ENCODE data around the gene ULK3. TPM values are rescaled to one million over a fixed set of nuclear protein-coding genes. Genes with fewer than 3 reads are reported as not detected.
A peak's percentile ranks its signal among the peaks of the same experiment; 100 is the strongest.

Gene ULK3
- polyA plus RNA-seq, 2 of the 4 experiments (the other 2 are of a cell fraction): 28.1 to 48.9 TPM

DNA sequence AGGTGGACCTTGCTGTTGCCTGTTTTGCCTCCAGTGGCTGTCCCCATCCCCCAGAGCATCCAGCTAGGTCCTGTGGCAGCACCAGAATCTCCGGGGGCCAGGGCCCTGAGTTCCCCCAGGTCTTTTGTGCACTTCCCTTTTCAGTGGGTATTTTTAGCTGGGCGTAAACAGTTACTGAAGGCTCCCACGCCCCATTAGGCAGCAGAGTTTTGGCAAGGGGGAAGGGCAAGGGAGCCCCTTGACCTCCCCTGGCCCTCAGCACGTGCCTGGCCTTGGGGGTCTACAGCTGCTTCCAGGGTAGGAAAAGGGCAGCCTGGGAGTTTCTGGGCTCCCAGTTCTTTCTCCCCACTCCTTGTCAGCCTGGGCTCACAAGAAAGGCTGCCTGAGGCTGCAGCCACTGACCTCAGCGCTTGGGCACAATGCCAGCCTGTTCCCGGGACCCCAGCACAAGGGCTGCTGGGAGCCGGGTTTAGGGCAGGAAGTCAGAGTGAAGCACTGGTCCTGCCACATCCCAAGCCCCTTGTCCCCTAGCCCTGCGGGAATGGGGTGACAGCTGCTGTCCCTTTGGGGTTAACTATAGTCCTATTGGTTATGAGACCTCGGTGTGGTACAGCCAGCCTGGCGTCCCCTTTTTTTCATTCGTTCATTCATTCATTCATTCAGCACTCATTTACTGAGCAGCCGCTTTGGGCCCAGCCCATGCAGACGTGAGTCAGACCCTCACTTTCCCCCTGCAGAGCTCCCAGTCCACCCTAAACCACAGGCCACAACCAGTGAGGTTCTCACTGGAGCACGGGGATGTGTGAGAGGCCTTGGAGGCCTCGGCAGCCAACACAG lies 52.7 kb downstream of the ULK3 start:
- POLR2A ChIA-PET: no interaction called here

DNA sequence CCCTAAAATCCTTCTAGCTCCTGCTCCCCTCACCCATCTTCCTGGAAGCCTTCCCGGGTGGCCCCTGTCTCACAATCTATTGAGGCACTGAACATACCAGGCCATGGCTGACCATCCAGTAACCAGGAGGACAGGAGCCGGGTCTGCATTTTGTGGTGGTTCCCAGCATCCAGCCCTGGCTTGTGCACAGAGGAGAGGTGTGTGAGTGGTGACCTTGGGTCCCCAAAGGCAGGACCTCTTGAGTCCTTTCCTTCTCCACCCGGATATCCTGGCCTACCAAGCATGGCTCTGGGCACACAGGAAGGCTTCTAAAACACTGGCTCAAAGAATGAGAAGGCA lies 53.2 kb downstream of the ULK3 start:
- ATAC-seq (no peak), FAIRE-seq (no peak), DNase-seq (ENCODE audit: low read depth in 1 of 2, low spot score in 1 of 2) (no peak)
- TF ChIP-seq HDAC2 (IDR thresholded peaks at IDR 0.05): no peak
- TF ChIP-seq RCOR1 (IDR thresholded peaks at IDR 0.05; ENCODE audit: low read depth, low read length): no peak
- TF ChIP-seq RNF2 (IDR thresholded peaks at IDR 0.05; ENCODE audit: borderline replicate concordance, low read depth): no peak
- no peak for TF ChIP-seq CTCF (IDR thresholded peaks at IDR 0.05)
- no peak for TF ChIP-seq HOXB5 (CRISPR knock-in tag; IDR thresholded peaks at IDR 0.05)
- TF ChIP-seq POLR2A (IDR thresholded peaks at IDR 0.05; ENCODE audit: low read length): no peak
- no peak for TF ChIP-seq RARB (CRISPR knock-in tag; IDR thresholded peaks at IDR 0.05)
- TF ChIP-seq NPAS2 (CRISPR knock-in tag; IDR thresholded peaks at IDR 0.05; ENCODE audit: borderline replicate concordance): no peak
- TF ChIP-seq RAD21 (conservative IDR thresholded peaks at IDR 0.05 in 1 of 2, IDR thresholded peaks at IDR 0.05 in 1 of 2): no peak
- Histone ChIP-seq H3K4me3 (no peak overlapping the region), H3K27ac (no peak overlapping the region; a peak in 2 of 6 replicates), H3K9me3 (no peaks in the 10 kb centered on the region), H3K4me2 (no peak overlapping the region), H3K4me1 (peaks cover 17% of the 10 kb centered on the region; the same call in 1 of the 3 replicates)
- ChIA-PET POLR2A (no interaction called here), CTCF (interaction anchor here (65.6 to 66.7 kb wide), 2 partner anchors 1 to 29 kb away, joined by 1908 read pairs; partner anchors contain the start of genes CPLX3, CSK, LMAN1L and ULK3)
- WGBS (ENCODE audit: missing lambda C conversion rate): 82% methylated on average over 3 of the region's 3 CpGs

More for the DNA sequence above, 52.7 kb downstream of the ULK3 start:
- Histone ChIP-seq H3K4me3 (no peak overlapping the region), H3K27ac (peak overlapping the region in 1 of 2 experiments; percentile 40; a peak in 2 of 6 replicates), H3K4me2 (no peak overlapping the region), H3K4me1 (peaks cover 17% of the 10 kb centered on the region; the same call in 1 of the 3 replicates), H3K9me3 (no peaks in the 10 kb centered on the region)
- 75% methylated on average over 15 of the region's 15 CpGs for WGBS (ENCODE audit: missing lambda C conversion rate)
- CTCF ChIA-PET: interaction anchor here (65.6 to 66.7 kb wide), 2 partner anchors 1 to 29 kb away, joined by 1908 read pairs; partner anchors contain the start of genes CPLX3, CSK, LMAN1L and ULK3
- DNase-seq (ENCODE audit: low read depth in 1 of 2, low spot score in 1 of 2) (no peak), FAIRE-seq (no peak), ATAC-seq (no peak)
- TF ChIP-seq POLR2AphosphoS2 (conservative IDR thresholded peaks at IDR 0.05; ENCODE audit: low read length): no peak
- no peak for TF ChIP-seq NR3C1 (IDR thresholded peaks at IDR 0.05)
- no peak for TF ChIP-seq CBX8 (IDR thresholded peaks at IDR 0.05)
- TF ChIP-seq ZFP36 (IDR thresholded peaks at IDR 0.05; ENCODE audit: borderline replicate concordance, partially characterized antibody): no peak
- TF ChIP-seq RNF2 (IDR thresholded peaks at IDR 0.05; ENCODE audit: borderline replicate concordance, low read depth): no peak
- TF ChIP-seq TFCP2L1 (CRISPR knock-in tag; IDR thresholded peaks at IDR 0.05): no peak
- TF ChIP-seq RARB (CRISPR knock-in tag; IDR thresholded peaks at IDR 0.05): no peak
- TF ChIP-seq NPAS2 (CRISPR knock-in tag; IDR thresholded peaks at IDR 0.05; ENCODE audit: borderline replicate concordance): no peak
- no peak for TF ChIP-seq SMC3 (IDR thresholded peaks at IDR 0.05)
- no peak for TF ChIP-seq KDM5A (IDR thresholded peaks at IDR 0.05)
- TF ChIP-seq MAZ (IDR thresholded peaks at IDR 0.05; ENCODE audit: borderline replicate concordance, low read depth, low read length): no peak
- TF ChIP-seq ZC3H11A (IDR thresholded peaks at IDR 0.05): no peak
- TF ChIP-seq EHMT2 (IDR thresholded peaks at IDR 0.05; ENCODE audit: low read depth): no peak
- TF ChIP-seq, protein P1, sequence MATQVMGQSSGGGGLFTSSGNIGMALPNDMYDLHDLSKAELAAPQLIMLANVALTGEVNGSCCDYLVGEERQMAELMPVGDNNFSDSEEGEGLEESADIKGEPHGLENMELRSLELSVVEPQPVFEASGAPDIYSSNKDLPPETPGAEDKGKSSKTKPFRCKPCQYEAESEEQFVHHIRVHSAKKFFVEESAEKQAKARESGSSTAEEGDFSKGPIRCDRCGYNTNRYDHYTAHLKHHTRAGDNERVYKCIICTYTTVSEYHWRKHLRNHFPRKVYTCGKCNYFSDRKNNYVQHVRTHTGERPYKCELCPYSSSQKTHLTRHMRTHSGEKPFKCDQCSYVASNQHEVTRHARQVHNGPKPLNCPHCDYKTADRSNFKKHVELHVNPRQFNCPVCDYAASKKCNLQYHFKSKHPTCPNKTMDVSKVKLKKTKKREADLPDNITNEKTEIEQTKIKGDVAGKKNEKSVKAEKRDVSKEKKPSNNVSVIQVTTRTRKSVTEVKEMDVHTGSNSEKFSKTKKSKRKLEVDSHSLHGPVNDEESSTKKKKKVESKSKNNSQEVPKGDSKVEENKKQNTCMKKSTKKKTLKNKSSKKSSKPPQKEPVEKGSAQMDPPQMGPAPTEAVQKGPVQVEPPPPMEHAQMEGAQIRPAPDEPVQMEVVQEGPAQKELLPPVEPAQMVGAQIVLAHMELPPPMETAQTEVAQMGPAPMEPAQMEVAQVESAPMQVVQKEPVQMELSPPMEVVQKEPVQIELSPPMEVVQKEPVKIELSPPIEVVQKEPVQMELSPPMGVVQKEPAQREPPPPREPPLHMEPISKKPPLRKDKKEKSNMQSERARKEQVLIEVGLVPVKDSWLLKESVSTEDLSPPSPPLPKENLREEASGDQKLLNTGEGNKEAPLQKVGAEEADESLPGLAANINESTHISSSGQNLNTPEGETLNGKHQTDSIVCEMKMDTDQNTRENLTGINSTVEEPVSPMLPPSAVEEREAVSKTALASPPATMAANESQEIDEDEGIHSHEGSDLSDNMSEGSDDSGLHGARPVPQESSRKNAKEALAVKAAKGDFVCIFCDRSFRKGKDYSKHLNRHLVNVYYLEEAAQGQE (IDR thresholded peaks at IDR 0.05): no peak
